A172 (cell line): ENCODE results near the gene CST7. TPM values are rescaled to one million over a fixed set of nuclear protein-coding genes. Genes with fewer than 3 reads are reported as not detected.

Experiments
- DNase-seq: peaks from one replicate; pipeline ENCODE4 v3.0.0-alpha.2; 2015; ENCODE audit warnings: low spot score
- total RNA-seq: library from RNA; depleted of rRNA; stranded (reverse); fragments of >200 nt; shearing (Covaris generic); gene quantifications from 2 replicates; pipeline ENCODE4 v1.2.3, GENCODE V29; 2014

The CST7 gene
- total RNA-seq, 1 experiment from 2014 or later, result not detected

DNA sequence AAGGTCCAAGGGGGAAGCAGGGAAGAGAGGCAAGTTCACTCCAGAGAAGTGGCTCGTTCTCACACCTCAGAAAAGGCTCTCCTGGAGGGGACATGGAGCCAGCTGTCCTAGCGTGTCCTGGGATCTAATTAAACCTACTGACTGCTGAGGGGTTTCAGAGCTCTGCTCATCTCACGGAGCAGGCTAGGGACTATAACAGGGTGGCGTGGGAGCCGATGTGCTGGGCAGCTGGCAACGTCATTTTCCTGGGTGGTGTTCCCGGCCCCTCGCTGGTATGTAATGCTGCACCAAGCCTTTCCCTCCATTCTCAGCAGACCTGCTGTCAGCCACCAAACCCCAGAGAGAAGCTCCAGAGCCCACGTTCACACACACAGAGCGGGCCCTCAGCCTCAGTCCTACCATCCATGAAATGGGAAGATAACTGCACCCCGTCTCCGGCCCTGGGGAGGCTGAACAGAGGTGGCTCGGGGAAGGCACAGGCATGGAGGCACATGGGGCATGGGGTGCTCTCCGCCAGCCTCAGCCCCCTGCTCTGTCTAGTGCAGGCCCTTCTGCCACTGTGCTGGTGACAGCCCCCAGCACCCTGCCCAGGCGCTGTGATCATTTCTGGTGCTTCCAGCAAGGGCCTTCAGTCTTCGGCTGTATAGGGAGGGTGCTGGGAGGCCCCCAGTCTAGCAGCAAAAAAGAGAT is 1.9 kb downstream of the CST7 start:
- no peak for DNase-seq

DNA sequence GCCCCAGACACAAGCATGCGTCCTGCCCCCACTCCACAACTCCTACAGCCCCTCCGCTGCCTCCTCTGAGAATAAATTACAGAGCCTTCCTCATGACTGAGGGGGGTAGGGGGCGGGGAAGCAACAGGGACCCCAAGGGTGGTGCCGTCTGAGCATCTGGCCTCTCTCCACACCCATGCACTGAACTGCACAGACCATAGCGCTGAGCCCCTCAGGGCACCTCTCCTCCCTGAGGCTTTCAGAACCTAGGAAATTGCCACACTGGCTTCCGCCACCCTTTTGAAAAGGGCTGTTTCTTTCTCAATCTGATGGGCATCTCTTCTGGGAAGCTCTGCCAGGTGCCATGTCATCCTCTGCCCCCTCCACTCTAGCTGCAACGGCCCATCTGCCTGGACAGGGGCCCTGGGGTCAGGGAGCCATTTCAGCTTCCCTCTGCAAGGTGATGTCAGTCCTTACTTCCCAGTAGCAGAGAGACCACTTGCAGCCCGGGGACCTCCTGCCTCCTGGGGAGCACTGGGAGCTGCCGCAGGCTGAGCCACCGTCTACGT is 2.5 kb downstream of the CST7 start:
- no peak for DNase-seq

DNA sequence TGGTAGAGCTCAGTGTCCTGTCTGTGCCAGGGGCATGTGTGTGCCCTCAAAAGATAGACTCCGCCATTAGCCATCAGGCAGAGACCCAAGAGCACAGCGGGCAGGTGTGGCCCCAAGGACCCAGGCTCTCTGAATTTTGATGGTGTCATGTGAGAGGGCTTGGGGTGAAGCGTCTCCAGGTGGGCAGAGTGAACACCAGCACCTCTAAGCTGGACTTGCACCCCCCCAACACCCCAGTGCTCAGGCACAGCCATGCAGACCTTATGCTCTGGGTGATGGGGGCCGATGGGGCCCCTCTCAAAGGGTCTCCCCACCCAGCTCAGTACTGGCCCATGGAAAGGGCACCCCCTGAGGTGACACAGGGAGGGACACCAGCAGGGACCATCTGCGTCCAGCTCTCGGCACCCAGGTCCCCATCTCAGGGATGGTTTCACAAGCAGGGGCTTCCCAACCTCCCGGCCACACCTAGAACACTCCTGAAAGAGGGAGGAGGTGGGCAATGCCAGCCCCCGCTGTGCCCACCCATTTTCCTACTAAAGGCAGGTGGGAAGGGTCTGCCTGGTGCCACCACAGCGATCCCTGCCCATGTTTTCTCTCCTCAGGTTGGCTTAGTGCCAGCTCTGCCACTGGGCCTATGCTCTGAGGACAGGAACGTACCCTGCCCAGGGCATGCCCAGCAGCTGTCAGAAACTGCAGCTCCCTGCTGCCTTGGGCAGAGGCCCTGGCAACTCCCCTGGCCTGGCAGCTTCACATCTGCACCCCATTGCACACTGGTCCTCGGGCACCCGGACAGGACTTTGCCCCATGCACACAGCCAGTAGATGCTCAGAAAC is 3.5 kb downstream of the CST7 start:
- no peak for DNase-seq

DNA sequence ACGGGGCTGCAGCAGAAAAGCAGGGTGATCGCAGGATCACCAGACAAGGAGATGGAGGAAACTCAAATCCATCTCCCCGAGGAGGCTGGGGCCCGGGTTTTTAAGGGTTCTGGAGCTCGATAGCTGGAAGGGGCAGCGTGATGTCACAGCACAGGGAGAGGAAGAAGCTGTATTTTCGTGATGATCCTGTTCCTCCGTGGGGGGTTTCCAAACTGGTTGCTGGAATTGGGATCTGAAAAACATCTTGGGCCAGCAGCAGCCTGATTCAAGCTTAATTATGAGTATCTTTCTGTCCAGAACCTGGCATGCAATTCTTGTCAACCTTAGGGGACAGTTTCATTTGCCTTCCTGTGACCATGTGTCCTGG is 4.1 kb downstream of the CST7 start:
- DNase-seq, result no peak

DNA sequence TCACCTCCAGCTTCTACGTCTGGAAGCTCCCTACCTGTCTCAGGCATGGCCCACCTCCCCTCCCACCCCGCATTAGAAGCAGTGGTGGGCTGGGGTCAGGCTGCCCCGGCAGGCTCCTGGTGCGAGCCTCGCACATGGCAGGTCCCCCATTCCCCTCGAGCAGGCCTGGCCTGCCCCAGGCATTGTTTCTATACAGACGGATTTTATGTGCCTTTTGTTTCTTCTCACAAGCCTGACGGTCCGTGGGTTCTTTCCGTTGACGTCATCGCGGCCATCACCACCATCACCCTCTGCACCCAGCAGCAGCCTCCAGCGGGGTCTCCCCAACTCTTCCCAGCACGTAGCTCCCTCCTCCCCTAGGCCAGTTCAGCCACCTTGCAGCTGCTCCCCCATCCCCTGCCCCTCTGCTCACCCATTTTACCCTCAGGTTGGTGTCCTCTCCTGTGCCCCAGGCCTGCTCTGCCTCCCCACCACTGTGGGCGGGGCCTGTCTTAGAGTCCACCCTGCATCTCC is 4.6 kb downstream of the CST7 start:
- no peak for DNase-seq

DNA sequence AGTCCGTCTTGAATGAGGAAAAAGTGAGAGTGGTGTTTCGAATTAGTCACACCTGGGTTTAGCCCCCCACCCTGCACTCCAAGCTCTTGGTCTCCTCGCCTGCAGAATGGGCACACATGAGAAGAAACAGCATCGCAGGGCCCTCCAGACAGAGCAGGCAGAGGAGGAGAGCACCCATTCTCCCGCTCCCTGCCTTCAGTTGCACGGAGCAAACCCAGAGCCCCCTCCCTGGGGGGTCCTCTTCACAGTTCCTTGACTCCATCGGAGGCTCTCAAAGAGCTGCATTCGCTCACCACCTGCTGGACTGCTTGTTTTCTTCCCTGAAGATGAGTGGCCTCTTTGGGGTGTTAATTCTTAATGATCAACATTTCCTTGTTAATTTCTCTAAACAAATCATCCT is 5.1 kb downstream of the CST7 start:
- no peak for DNase-seq

DNA sequence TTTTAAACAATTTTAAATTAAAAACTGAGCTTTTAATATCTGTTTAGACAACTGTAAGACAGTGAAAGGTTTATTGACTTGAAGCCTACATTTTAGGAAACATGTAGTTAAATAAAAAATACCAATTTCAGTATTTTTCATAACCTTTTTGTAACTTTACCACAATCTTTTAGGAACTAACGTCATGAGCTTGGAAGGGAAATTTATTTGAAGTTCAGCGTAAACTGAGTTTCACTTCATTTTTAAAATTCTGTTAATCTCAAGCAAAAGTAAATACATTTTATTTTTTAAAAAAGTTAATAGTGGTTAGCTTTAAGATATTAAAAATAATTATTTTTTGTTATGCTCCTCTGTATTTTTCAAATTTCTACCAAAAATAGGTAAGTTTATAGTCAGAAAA is 5.5 kb downstream of the CST7 start:
- DNase-seq, result no peak

DNA sequence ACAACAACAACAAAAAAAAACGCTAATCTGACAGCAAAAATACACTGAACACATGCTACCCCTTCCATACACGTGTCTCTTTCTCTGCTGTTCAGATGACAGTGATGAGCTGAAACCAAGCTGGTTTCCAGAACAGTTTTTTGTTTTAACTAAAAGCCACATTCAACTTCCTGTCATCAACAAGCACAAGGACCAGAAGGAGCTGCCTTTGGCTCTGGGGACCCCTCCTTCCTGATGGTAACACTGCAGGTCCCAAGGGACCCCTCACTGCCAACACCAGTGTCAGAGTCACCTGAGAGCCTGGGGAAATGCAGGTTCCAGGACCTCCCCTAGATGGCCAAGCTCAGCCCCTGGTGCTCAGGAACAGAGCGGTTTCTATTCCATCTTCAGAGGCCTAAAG is 6.0 kb downstream of the CST7 start:
- no peak for DNase-seq

DNA sequence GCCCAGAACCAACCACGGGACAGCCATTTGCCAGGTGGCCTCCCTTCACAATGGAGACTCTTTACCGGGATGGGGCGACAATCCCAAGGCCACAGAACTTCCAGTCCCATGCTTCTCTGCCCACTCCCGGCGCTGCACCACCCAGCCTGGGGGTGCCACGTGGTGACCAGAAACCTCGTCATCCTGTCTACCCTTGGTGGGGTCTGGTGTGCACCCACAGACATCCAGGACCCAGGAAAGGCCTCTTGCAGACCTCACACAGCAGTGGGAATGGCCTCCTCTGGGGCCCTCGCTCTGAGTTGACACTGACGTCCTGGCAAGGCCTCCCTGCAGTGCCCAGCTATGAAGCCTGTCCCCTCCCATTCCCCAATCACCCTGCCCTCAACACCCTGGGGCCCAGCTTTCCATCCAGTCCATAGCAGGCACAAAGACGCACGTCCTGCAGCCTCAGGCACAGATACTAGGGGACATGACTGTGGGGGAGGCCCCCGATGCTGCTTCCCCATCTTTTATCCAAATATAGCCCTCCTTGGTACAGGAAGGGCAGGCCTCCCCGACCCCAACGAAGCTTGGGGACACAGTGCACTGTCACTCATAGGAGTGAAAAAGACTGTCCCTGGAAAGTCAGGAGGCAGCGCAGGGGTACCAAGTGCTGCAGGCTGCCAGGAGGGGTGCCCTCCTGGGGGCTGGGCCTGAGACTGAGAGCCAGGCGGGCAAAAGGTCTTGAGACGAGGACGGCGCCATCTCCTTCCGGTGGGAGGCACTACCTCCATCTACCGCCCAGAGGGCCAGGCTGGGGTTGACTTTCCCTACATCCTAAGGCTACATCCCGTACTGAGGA is 7.2 kb downstream of the CST7 start:
- DNase-seq, result no peak

DNA sequence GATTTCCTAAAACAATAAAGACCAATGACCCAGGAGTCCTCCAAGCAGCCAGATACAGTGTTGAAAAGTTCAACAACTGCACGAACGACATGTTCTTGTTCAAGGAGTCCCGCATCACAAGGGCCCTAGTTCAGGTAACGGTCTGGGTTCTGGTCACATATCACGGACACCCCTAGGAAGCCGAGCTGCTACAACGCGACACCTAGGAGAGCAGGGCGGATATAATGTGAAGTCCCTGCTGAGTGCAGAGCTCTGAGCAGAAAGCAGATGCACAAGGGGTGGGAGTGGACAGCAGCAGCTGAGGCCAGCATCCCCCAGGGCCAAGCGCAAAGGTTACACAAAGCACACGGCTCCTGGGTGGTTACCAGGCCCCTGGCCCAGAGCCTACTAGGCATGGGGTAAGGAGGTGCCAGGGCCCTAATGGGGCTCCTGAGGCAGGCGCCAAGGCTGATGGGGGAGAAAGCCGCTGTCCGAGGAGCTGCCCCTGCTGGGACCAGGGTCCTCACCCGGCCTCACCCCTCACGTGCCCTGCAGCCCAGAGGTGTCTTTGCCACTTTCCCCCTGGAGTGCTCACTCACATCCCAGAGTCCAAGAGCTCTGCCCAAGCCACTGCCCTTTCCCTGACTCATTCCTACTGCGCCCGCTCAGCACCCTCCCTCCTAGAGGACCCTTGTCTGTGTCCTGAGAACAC is 8.4 kb downstream of the CST7 start:
- no peak for DNase-seq

DNA sequence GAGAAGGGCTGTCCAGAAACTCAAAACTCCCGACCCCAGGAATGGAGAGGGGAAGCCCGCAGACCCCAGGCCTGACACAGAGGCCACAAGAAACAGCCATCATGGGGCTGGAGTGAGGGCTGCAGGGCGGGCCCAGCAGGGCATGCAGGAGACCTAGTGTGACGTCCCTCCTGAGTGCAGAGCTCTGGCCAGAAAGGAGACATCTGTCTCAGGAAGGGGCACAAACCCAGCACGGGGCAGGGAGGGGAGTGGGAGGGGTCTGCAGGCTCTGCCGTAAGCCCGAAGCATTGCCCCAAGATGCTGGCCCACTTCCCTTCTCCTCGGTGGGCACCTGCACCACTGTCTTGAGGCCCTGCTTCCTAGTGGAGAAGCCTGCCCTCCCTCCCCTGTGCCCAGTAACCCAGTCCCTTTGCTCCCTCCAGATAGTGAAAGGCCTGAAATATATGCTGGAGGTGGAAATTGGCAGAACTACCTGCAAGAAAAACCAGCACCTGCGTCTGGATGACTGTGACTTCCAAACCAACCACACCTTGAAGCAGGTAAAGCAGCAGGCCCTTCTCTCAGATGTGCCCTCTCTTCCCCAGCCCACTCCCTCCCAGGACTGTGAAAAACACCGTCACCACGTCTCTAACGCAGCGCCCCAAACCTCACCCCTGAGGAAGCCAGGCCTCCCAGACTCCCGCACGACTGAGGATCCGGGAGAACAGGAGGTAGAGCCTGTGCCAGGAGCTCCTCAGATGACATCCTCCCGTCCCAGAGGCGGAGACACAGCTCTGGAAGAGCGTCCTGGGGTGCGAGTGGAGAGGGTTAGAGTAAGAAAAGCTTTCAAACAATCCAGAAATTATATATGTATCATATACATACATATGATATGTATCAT is 9.7 kb downstream of the CST7 start:
- no peak for DNase-seq

DNA sequence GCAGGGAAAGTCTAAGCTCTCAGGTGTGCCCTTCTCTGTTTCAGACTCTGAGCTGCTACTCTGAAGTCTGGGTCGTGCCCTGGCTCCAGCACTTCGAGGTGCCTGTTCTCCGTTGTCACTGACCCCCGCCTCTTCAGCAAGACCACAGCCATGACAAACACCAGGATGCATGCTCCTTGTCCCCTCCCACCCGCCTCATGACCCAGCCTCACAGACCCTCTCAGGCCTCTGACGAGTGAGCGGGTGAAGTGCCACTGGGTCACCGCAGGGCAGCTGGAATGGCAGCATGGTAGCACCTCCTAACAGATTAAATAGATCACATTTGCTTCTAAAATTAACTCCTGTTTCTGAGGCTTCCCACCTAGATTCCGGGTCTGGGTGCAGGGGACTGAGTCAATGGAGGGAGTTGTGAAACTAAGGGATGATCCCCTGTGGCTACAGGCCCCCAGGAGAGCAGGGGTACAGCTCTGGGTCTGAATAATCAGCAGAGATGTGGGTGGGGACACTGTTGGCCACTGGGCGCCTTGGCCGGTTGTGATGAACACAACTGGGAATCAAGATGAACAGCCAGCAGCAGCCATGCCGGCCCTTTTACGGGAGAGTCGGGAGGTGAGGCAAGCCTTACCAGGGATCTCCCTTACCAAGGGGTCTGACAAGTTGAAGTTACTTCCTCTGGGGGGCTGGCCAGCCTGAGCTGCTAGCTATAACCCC is 10.7 kb downstream of the CST7 start:
- DNase-seq, result no peak

DNA sequence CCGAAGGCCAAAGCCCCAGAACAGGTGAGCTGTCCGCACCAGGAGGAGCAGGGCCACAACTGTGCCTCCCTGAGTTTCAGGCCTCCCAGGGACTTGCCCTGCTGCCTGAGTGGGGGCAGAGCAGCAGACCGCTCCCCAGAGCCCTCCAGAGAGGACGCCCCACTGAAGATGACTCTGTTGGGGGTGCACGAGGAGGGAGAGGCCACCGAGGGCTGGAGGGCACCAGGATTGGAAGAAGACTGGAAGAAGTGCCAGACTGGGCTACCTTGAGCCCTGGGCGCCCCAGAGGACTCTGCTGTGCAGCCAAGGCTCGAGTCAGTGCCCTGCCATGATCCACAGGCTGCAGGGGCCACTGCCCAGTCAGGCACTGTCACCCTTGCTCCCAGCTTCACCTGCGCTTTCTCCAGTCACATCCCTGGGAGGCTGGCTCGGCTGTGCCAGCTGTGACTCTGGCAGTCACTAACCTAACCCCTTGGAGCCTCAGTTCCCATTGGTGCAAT is 11.3 kb downstream of the CST7 start:
- no peak for DNase-seq

DNA sequence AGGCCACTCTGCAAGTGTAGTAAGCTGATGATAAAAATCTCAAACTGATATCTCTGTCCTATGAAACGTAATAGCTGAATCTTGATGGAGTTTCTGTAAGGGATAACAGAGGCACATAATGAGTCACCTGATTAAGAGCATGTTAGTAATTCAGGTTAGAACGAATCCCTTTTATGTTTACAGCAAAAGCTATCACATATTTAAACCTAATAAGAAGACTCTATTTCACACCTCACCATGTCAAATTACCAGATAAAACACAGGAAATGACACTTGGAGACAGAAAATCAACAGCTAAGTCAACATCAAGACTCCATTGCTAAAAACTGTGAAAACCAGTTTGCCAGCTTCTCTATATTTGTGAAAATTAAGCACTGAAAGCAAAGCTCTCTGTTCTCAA is 11.8 kb downstream of the CST7 start:
- DNase-seq, result no peak

DNA sequence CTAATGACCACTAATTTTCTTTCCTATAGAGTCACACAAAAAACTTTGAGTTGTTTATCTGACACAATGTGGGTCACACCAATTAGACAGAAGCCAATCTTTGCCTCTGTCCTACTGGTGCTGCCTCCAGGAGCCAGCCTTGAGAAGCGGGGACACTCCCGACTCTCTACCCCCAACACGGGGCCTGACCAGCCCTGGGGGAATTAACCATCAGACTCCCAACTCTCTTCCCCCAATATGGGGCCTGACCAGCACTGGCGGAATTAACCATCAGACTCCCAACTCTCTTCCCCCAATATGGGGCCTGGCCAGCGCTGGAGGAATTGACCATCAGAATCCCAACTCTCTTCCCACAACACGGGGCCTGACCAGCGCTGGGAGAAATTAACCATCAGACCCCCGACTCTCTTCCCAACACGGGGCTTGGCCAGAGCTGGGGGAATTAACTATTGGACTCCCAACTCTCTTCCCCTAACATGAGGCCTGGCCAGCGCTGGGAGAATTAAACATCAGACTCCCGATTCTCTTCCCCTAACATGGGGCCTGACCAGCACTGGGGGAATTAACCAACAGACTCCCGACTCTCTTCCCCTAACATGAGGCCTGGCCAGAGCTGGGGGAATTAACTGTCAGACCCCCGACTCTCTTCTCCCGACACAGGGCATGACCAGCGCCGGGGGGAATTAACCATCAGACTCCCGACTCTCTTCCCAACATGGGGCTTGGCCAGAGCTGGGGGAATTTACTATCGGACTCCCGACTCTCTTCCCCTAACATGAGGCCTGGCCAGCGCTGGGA is 12.5 kb downstream of the CST7 start:
- no peak for DNase-seq

DNA sequence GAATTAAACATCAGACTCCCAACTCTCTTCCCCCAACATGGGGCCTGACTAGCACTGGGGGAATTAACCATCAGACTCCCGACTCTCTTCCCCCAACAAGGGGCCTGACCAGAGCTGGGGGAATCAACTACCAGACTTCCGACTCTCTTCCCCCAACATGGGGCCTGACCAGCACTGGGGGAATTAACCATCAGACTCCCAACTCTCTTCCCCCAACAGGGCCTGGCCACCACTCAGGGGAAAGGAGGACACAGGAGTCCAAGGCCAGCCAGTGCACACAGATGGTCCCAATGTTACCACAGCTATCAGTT is 13.1 kb downstream of the CST7 start:
- no peak for DNase-seq

DNA sequence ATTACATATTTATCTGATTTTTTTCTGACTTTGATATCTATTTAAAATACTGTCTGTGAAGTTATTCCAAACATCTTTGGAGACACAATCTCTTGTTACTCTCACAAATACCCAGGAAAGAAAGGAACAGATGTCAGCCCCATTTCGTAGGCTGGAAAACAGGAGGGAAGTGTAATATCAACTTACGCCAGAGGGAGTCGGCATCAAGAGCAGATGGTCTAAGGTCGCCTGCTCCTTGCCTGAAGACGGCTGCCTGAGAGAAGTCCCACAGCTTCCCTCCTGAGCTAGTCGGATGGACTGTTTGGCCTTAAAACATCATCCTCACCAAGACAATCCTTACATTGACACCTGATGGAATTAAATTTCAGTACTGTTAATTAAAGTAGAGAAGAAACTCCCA is 13.4 kb downstream of the CST7 start:
- no peak for DNase-seq

DNA sequence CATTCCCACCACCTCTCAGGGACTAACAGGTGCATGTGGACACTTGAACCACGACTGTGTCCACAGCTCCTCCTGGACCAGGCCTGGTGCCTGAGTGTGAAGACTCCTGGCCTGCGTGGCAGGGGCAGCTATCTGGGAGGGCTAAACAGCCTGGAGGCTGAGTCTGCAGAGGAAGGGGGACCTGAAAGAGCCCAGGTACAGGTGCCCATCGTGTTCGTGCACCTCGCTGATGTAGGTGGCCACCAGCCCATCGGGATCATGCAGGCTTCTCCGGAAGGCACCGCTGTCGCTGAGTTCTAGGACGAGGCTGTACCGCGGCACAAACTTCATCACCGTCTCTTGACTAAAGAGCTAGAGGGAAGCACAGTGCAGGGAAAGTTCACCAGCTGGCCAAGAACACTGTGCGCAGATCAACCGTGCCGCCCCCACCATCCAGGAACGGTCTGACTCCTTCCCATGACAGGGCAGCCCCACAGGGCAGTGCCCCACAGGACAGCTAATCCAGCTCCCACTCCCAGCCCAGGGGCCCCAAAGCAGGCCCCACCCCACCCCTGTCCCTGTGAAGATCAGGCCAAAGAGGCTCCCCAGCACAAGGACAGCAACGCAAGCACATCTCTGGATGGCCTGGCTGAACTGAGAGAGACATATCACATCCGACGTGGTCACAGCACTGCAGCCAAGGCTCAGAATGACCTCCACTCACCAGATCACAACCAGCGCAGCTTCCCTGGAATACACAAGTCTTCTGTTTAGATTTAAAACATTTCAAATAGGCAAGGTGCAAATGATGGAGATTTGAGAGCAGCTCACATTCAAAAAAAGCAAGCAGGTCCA is 14.8 kb downstream of the CST7 start:
- DNase-seq, result no peak
